CD14-positive monocyte (primary cell): Measurements from ENCODE around the gene NRG4. TPM values are rescaled to one million over a fixed set of nuclear protein-coding genes. Genes with fewer than 3 reads are reported as not detected.
"Not testable (repeated sequence)": the region's sequence is repeated elsewhere in the genome, so short reads cannot be mapped to it uniquely, and the experiment has no call there.

Experiments used
- DNase-seq, 3 donors: peaks; one replicate each; pipeline ENCODE4 v3.0.0-alpha.2; 2011 to 2022
- H2AFZ ChIP-seq: 2 replicates; pipeline ENCODE4 v1.6.0; 2012; ENCODE audit warnings: mild to moderate bottlenecking, low read depth, low read length, inconsistent platforms; ENCODE audit not compliant: insufficient read depth, poor library complexity, severe bottlenecking
- H3K27ac ChIP-seq, 2 donors: 1 replicate in 1 of 2; 2 replicates in 1 of 2; pipeline ENCODE4 v1.5.1; 2012 to 2013; ENCODE audit warnings: low read length in 2 of 2, control low read depth in 1 of 2, inconsistent platforms in 1 of 2, low read depth in 1 of 2, mild to moderate bottlenecking in 1 of 2
- H3K27me3 ChIP-seq, 2 donors: one replicate each; pipeline versions ENCODE4 v1.6.0 to v1.6.1; 2011 to 2013; ENCODE audit warnings: low read length in 2 of 2; ENCODE audit not compliant: control insufficient read depth in 2 of 2, insufficient read depth in 2 of 2
- H3K36me3 ChIP-seq, 2 donors: replicated peaks in 1 of 2; 1 replicate in 1 of 2; 2 replicates in 1 of 2; pipeline versions ENCODE4 v1.5.1 to v1.6.1; 2012 to 2013; ENCODE audit warnings: low read length in 2 of 2, control low read depth in 1 of 2, inconsistent platforms in 1 of 2, mild to moderate bottlenecking in 1 of 2; ENCODE audit not compliant: insufficient read depth in 2 of 2, control insufficient read depth in 1 of 2
- H3K4me1 ChIP-seq, 2 donors: 1 replicate in 1 of 2; 2 replicates in 1 of 2; pipeline versions ENCODE4 v1.5.1 to v1.6.1; 2012 to 2013; ENCODE audit warnings: low read length in 2 of 2, control low read depth in 1 of 2, inconsistent platforms in 1 of 2, mild to moderate bottlenecking in 1 of 2, moderate library complexity in 1 of 2; ENCODE audit not compliant: insufficient read depth in 2 of 2, control insufficient read depth in 1 of 2
- H3K4me2 ChIP-seq: replicated peaks from 2 replicates; pipeline ENCODE3; 2012; ENCODE audit warnings: low read length, moderate library complexity, mild to moderate bottlenecking; ENCODE audit not compliant: poor library complexity, severe bottlenecking; ENCODE audit errors: extremely low read depth
- H3K4me3 ChIP-seq, 3 experiments: fragments of 200-600 bp in 1 of 3; sonication (generic) in 1 of 3; replicated peaks in 1 of 3; 1 replicate in 2 of 3; 2 replicates in 1 of 3; pipeline ENCODE4 v1.5.1; 2011 to 2013; ENCODE audit warnings: low read length in 3 of 3, mild to moderate bottlenecking in 3 of 3, control low read depth in 2 of 3, low read depth in 2 of 3, inconsistent platforms in 1 of 3, moderate library complexity in 1 of 3
- H3K79me2 ChIP-seq: 2 replicates; pipeline ENCODE4 v1.6.0; 2012; ENCODE audit warnings: mild to moderate bottlenecking, control low read depth, inconsistent platforms, low read length, moderate library complexity; ENCODE audit not compliant: insufficient read depth
- H3K9ac ChIP-seq: 2 replicates; pipeline ENCODE4 v1.6.0; 2017; ENCODE audit warnings: low read length, mild to moderate bottlenecking; ENCODE audit not compliant: insufficient read depth, poor library complexity, severe bottlenecking
- H3K9me3 ChIP-seq, 2 donors: replicated peaks in 1 of 2; 1 replicate in 1 of 2; 2 replicates in 1 of 2; pipeline versions ENCODE4 v1.5.1 to v1.6.1; 2012 to 2013; ENCODE audit warnings: low read length in 2 of 2, control low read depth in 1 of 2; ENCODE audit not compliant: control insufficient read depth in 1 of 2, insufficient read depth in 1 of 2
- H4K20me1 ChIP-seq: 2 replicates; pipeline ENCODE4 v1.6.0; 2012; ENCODE audit warnings: mild to moderate bottlenecking, low read length, control low read depth, moderate library complexity; ENCODE audit not compliant: insufficient read depth
- H3K27ac Mint-ChIP-seq, 7 donors: one replicate each; pipeline ENCODE4 v1.8.0; 2020; ENCODE audit warnings: mild to moderate bottlenecking in 7 of 7, mixed read lengths in 7 of 7, moderate library complexity in 6 of 7, inconsistent platforms in 2 of 7
- H3K27me3 Mint-ChIP-seq, 3 donors: one replicate each; pipeline ENCODE4 v1.8.0; 2021 to 2022; ENCODE audit warnings: low read depth in 3 of 3, mild to moderate bottlenecking in 3 of 3, mixed read lengths in 3 of 3, moderate library complexity in 3 of 3, inconsistent platforms in 1 of 3
- H3K36me3 Mint-ChIP-seq, 2 donors: one replicate each; pipeline ENCODE4 v1.8.0; 2020; ENCODE audit warnings: mixed read lengths in 2 of 2, inconsistent platforms in 1 of 2, mild to moderate bottlenecking in 1 of 2
- H3K4me1 Mint-ChIP-seq: one replicate; pipeline ENCODE4 v1.8.0; 2020; ENCODE audit warnings: mild to moderate bottlenecking, mixed read lengths
- H3K4me3 Mint-ChIP-seq, 2 donors: one replicate each; pipeline ENCODE4 v1.8.0; 2020; ENCODE audit warnings: mild to moderate bottlenecking in 2 of 2, mixed read lengths in 2 of 2, moderate library complexity in 1 of 2
- H3K9me3 Mint-ChIP-seq, 7 donors: one replicate each; pipeline ENCODE4 v1.8.0; 2020 to 2022; ENCODE audit warnings: mixed read lengths in 7 of 7, mild to moderate bottlenecking in 6 of 7, moderate library complexity in 6 of 7, inconsistent platforms in 2 of 7
- CTCF ChIP-seq: fragments of 200-600 bp; IDR thresholded peaks from one replicate; pipeline ENCODE4 v1.8.0; 2022; ENCODE audit warnings: antibody characterized with exemption, mild to moderate bottlenecking
- WGBS: methylation state at CpG from one replicate; pipeline ENCODE4 v1.1.5; 2013; ENCODE audit warnings: missing lambda C conversion rate; ENCODE audit not compliant: insufficient coverage; 5-methylcytosine and 5-hydroxymethylcytosine counted together
- intact Hi-C, 2 donors: fragments of 100-400 bp; cut with micrococcal nuclease; formaldehyde crosslinking; loops; one replicate each; pipeline versions ENCODE4 v1.15.0 to v1.15.1; 2023
- polyA plus RNA-seq, 3 donors: library from polyadenylated mRNA; depleted of rRNA in 1 of 3; unstranded in 2 of 3; stranded (reverse) in 1 of 3; fragments of 300-500 nt in 2 of 3; fragments of >200 nt in 1 of 3; fragmentation: Illumina TruSeq in 2 of 3; gene quantifications; 1 replicate in 2 of 3; 2 replicates in 1 of 3; pipeline ENCODE4 v1.2.3, GENCODE V29; 2012 to 2021

Gene NRG4
- polyA plus RNA-seq, 3 donors = 0.13 to 0.44 (median 0.20) TPM

- Histone ChIP-seq H3K4me3 (no peak overlapping the region), H3K9ac (no peak overlapping the region), H3K9me3 (peaks cover 0 to under 1% of the 10 kb centered on the region in 2 donors), H3K27ac (no peak overlapping the region), H3K27me3 (no peaks in the 10 kb centered on the region), H3K4me1 (peaks cover 4 to 5% of the 10 kb centered on the region in 2 donors), H3K36me3 (no peaks in the 10 kb centered on the region), H3K79me2 (no peaks in the 10 kb centered on the region), H2AFZ (no peak overlapping the region), H3K4me2 (no peak overlapping the region), H4K20me1 (no peaks in the 10 kb centered on the region)
- Mint-ChIP-seq H3K9me3 (peaks cover 0 to 4% (median 3%) of the 10 kb centered on the region in 7 donors), H3K4me3 (no peak overlapping the region), H3K4me1 (peaks cover 11% of the 10 kb centered on the region), H3K27me3 (no peaks in the 10 kb centered on the region), H3K27ac (no peak overlapping the region), H3K36me3 (no peaks in the 10 kb centered on the region)
- intact Hi-C loops = no loop called here
- no peak for TF ChIP-seq CTCF
- DNase-seq = no peak
- 50% methylated on average over 1 of the region's 2 CpGs for WGBS
Observed at GRCh38 chr15:75982468-75982867, 29.8 kb downstream of the NRG4 start.

DNA sequence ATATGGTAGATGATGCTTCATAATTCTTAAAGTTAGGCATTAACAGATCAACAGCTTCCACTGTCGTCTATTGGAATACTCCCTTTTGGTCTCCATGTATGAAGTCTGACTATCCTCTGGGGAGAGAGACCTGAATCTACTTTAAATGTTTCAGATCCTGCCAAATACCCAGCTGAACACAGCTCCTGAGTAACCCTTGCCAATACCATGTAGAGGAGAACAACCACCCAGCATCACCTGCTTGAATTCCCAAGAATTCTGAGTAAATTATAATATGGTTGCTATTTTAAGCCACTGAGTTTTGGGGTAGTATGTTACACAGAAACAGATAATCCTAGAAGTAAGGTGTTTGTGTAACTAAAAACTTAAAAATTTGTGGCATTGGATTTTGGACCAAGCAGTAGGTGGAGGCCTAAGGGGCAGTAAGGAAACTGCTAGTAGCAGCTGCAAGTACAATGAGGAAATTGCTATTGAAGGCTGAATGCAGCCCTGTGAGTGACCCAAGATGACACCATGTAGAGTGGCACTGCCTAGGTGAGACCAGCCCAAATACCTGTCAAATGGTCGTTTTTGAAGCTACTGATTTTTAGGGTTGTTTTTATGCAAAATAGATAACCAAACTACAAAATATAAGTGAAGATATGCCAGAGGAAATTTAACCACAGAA, 30.9 kb downstream of the NRG4 start:
- intact Hi-C loops = no loop called here
- H3K4me3 Mint-ChIP-seq = no peak overlapping the region
- Histone ChIP-seq H3K4me3 (no peak overlapping the region), H3K9ac (no peak overlapping the region), H3K79me2 (no peaks in the 10 kb centered on the region), H3K4me1 (peaks cover 4 to 5% of the 10 kb centered on the region in 2 donors), H2AFZ (no peak overlapping the region), H3K9me3 (peaks cover 0 to 10% of the 10 kb centered on the region in 2 donors), H3K4me2 (no peak overlapping the region), H4K20me1 (no peaks in the 10 kb centered on the region), H3K27me3 (no peaks in the 10 kb centered on the region), H3K36me3 (no peaks in the 10 kb centered on the region), H3K27ac (no peak overlapping the region)
- no peak for TF ChIP-seq CTCF
- H3K27ac Mint-ChIP-seq = no peak overlapping the region
- H3K9me3 Mint-ChIP-seq = peaks cover 0 to 8% (median 6%) of the 10 kb centered on the region in 7 donors
- WGBS = no CpG with 5 or more reads among the region's 2 CpGs
- peaks cover 0 to 3% of the 10 kb centered on the region in 2 donors for H3K36me3 Mint-ChIP-seq
- DNase-seq = no peak
- peaks cover 11% of the 10 kb centered on the region for H3K4me1 Mint-ChIP-seq
- no peaks in the 10 kb centered on the region for H3K27me3 Mint-ChIP-seq

DNA sequence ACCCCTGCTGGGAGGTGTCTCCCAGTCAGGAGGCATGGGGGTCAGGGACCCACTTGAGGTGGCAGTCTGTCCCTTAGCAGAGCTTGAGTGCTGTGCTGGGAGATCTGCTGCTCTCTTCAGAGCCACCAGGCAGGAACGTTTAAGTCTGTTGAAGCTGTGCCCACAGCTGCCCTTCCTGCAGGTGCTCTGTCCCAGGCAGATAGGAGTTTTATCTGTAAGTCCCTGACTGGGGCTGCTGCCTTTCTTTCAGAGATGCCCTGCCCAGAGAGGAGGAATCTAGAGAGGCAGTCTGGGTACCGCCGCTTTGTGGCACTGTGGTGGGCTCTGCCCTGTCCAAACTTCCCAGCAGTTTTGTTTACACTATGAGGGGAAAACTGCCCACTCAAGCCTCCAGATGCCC, 35.5 kb downstream of the NRG4 start:
- H3K27me3 Mint-ChIP-seq, H3K36me3 Mint-ChIP-seq, H3K27ac ChIP-seq, H3K36me3 ChIP-seq, H3K4me1 Mint-ChIP-seq, H3K4me2 ChIP-seq, H3K27ac Mint-ChIP-seq, H3K27me3 ChIP-seq, H3K4me3 Mint-ChIP-seq, H3K4me3 ChIP-seq, H3K4me1 ChIP-seq, H3K79me2 ChIP-seq, DNase-seq, H3K9ac ChIP-seq, H4K20me1 ChIP-seq, H2AFZ ChIP-seq, intact Hi-C loops: not testable (repeated sequence)
- peaks cover 0 to 10% of the 10 kb centered on the region in 2 donors for H3K9me3 ChIP-seq
- H3K9me3 Mint-ChIP-seq = peaks cover 0 to 25% (median 13%) of the 10 kb centered on the region in 7 donors
- WGBS = no CpG with 5 or more reads among the region's 3 CpGs
